HG03520 (cell line): ENCODE results near the gene ERCC5.

ENCODE experiments used
- ATAC-seq: cut with Tn5 transposase; IDR thresholded peaks from one replicate; pipeline ENCODE4 v1.9.1; 2021; ENCODE audit warnings: mild to moderate bottlenecking, moderate library complexity; ENCODE audit not compliant: unreplicated experiment

ERCC5 gene

DNA sequence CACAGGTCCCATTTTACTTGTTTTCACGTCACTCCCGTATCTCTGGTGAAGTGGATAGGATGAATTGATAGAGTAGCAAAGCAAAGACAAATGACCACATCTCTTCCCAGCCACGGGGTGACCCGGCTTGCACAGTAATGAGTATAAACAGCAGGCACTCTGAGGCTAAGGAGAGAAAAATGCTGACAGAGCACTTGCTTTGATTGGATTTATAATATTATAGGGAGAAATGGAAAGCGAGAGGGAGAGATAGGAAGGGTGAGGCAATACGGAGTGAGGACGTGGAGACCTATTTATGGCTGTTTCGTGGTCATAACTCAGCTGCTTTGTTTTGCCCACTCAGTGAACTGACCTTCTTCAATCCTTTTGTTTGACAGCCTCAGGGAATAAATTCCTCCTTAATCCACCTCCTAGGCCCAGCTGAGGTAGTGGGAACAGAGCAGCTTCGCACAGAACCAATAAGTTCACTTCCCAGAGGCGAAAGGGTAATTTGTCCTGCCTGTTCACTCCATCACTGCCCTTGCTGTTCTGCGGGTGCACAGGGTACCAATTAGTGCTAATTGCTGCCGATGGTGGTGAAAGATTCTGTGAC is 68.6 kb downstream of the ERCC5 start:
- no peak for ATAC-seq

- no peak for ATAC-seq
Observed at GRCh38 chr13:102915393-102915930, 69.6 kb downstream of the ERCC5 start.

GRCh38 chr13:102917019-102917418 is 71.2 kb downstream of the ERCC5 start:
- no peak for ATAC-seq

DNA sequence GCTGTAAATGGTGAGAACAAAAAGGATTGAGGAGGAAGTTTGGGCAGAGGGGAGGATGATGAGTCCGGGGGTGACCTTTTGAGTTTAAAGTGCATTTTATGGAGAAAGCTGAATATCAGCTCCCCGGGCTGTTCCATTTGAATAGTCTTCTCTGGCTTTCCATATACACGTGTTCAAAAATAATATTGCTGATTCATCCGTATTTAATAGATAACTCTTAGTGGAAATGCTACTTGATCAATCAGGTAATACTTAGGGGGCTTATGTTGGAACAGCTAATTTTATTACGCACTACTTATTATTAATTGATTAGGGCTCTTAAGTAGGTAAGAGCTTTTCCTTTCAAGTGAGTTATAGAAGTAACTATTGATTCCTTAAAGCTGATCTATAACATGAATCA is 76.4 kb downstream of the ERCC5 start:
- no peak for ATAC-seq
